GM06990 (cell line): ENCODE measurements around the gene DICER1.

Experiments used
- DNase-seq: peaks from one replicate; pipeline ENCODE4 v3.0.0-alpha.2; 2011; ENCODE audit not compliant: insufficient read length; ENCODE audit errors: extremely low read depth
- H3K27me3 ChIP-seq: replicated peaks from 2 replicates; pipeline ENCODE4 v1.6.0; 2011; ENCODE audit warnings: low read length; ENCODE audit not compliant: control insufficient read depth, insufficient read depth
- H3K36me3 ChIP-seq: 2 replicates; pipeline ENCODE4 v1.5.1; 2011; ENCODE audit warnings: low read length; ENCODE audit not compliant: control insufficient read depth, insufficient read depth
- H3K4me3 ChIP-seq: replicated peaks from 2 replicates; pipeline ENCODE4 v1.5.1; 2011; ENCODE audit warnings: low read depth, mild to moderate bottlenecking, control low read depth, low read length
- CTCF ChIP-seq: IDR thresholded peaks from 2 replicates; pipeline ENCODE4 v1.5.1; 2011; ENCODE audit warnings: low read length, control low read depth, mild to moderate bottlenecking, inconsistent platforms; ENCODE audit not compliant: insufficient read depth, poor library complexity, severe bottlenecking

DICER1 gene

GRCh38 chr14:95151561-95151960, 5.8 kb downstream of the DICER1 start:
- no peaks in the 10 kb centered on the region for H3K36me3 ChIP-seq
- no peak overlapping the region for H3K4me3 ChIP-seq
- H3K27me3 ChIP-seq, result no peaks in the 10 kb centered on the region
- TF ChIP-seq CTCF, result no peak
- no peak for DNase-seq

- Histone ChIP-seq H3K4me3 (no peak overlapping the region), H3K27me3 (no peaks in the 10 kb centered on the region), H3K36me3 (no peaks in the 10 kb centered on the region)
- TF ChIP-seq CTCF, result no peak
- DNase-seq, result no peak
Observed at GRCh38 chr14:95150910-95151309, 6.4 kb downstream of the DICER1 start.

GRCh38 chr14:95149441-95149840, 7.9 kb downstream of the DICER1 start:
- H3K27me3 ChIP-seq, result no peaks in the 10 kb centered on the region
- H3K36me3 ChIP-seq, result no peaks in the 10 kb centered on the region
- no peak for TF ChIP-seq CTCF
- DNase-seq, result no peak
- H3K4me3 ChIP-seq, result no peak overlapping the region

- TF ChIP-seq CTCF, result no peak
- Histone ChIP-seq H3K4me3 (no peak overlapping the region), H3K27me3 (no peaks in the 10 kb centered on the region), H3K36me3 (no peaks in the 10 kb centered on the region)
- DNase-seq, result no peak
Observed at GRCh38 chr14:95147597-95147996, 9.7 kb downstream of the DICER1 start.

- no peaks in the 10 kb centered on the region for H3K36me3 ChIP-seq
- no peak overlapping the region for H3K4me3 ChIP-seq
- no peaks in the 10 kb centered on the region for H3K27me3 ChIP-seq
- no peak for TF ChIP-seq CTCF
- no peak for DNase-seq
Observed at GRCh38 chr14:95146079-95146771, 11.1 kb downstream of the DICER1 start.

- no peak for TF ChIP-seq CTCF
- DNase-seq, result no peak
- Histone ChIP-seq H3K36me3 (no peaks in the 10 kb centered on the region), H3K4me3 (no peak overlapping the region), H3K27me3 (no peaks in the 10 kb centered on the region)
Observed at GRCh38 chr14:95144849-95145248, 12.5 kb downstream of the DICER1 start.
